ENCODE data around the gene ALCAM. TPM values are rescaled to one million over a fixed set of nuclear protein-coding genes. Genes with fewer than 3 reads are reported as not detected.

ALCAM gene
- total RNA-seq, 3 donors from 2014 or later: 20.3 to 223 (median 118) TPM

- DNase-seq (ENCODE audit: low spot score in 2 of 2): no peak
- Histone ChIP-seq H3K36me3 (no peaks in the 10 kb centered on the region), H3K9me3 (peaks cover 0 to 15% of the 10 kb centered on the region in 2 donors), H3K27ac (no peak overlapping the region), H3K27me3 (no peaks in the 10 kb centered on the region), H3K4me3 (no peak overlapping the region), H3K4me1 (no peaks in the 10 kb centered on the region)
- TF ChIP-seq CTCF (IDR thresholded peaks at IDR 0.05) (no peak), POLR2A (IDR thresholded peaks at IDR 0.05) (no peak), POLR2AphosphoS5 (IDR thresholded peaks at IDR 0.05) (no peak)
- intact Hi-C loops (cut with DNase I; ENCODE audit: low total_unique reads): no loop called here
Measured at GRCh38 chr3:105327662-105328337, 38.9 kb upstream of the ALCAM start.

GRCh38 chr3:105328338-105328730 is 38.4 kb upstream of the ALCAM start:
- Histone ChIP-seq H3K27ac (no peak overlapping the region), H3K9me3 (peaks cover 0 to 15% of the 10 kb centered on the region in 2 donors), H3K4me3 (no peak overlapping the region), H3K27me3 (no peaks in the 10 kb centered on the region), H3K36me3 (no peaks in the 10 kb centered on the region), H3K4me1 (no peaks in the 10 kb centered on the region)
- DNase-seq (ENCODE audit: low spot score in 2 of 2): no peak
- intact Hi-C loops (cut with DNase I; ENCODE audit: low total_unique reads): no loop called here
- TF ChIP-seq POLR2A (IDR thresholded peaks at IDR 0.05) (no peak), CTCF (IDR thresholded peaks at IDR 0.05) (no peak), POLR2AphosphoS5 (IDR thresholded peaks at IDR 0.05) (no peak)

- Histone ChIP-seq H3K4me3 (no peak overlapping the region), H3K4me1 (no peaks in the 10 kb centered on the region), H3K27me3 (no peaks in the 10 kb centered on the region), H3K9me3 (no peaks in the 10 kb centered on the region), H3K36me3 (no peaks in the 10 kb centered on the region), H3K27ac (no peak overlapping the region)
- TF ChIP-seq CTCF (IDR thresholded peaks at IDR 0.05) (no peak), POLR2A (IDR thresholded peaks at IDR 0.05) (no peak), POLR2AphosphoS5 (IDR thresholded peaks at IDR 0.05) (no peak)
- intact Hi-C loops (cut with DNase I; ENCODE audit: low total_unique reads): no loop called here
- DNase-seq (ENCODE audit: low spot score in 2 of 2): no peak
Measured at GRCh38 chr3:105332961-105333360, 33.7 kb upstream of the ALCAM start.

- DNase-seq (ENCODE audit: low spot score in 2 of 2): no peak
- Histone ChIP-seq H3K9me3 (no peaks in the 10 kb centered on the region), H3K4me3 (no peak overlapping the region), H3K27me3 (no peaks in the 10 kb centered on the region), H3K27ac (no peak overlapping the region), H3K4me1 (no peaks in the 10 kb centered on the region), H3K36me3 (no peaks in the 10 kb centered on the region)
- intact Hi-C loops (cut with DNase I; ENCODE audit: low total_unique reads): no loop called here
- TF ChIP-seq POLR2A (IDR thresholded peaks at IDR 0.05) (no peak), CTCF (IDR thresholded peaks at IDR 0.05) (no peak), POLR2AphosphoS5 (IDR thresholded peaks at IDR 0.05) (no peak)
Measured at GRCh38 chr3:105334138-105334882, 32.4 kb upstream of the ALCAM start.

- Histone ChIP-seq H3K27me3 (no peaks in the 10 kb centered on the region), H3K36me3 (no peaks in the 10 kb centered on the region), H3K4me3 (no peak overlapping the region), H3K9me3 (no peaks in the 10 kb centered on the region), H3K4me1 (no peaks in the 10 kb centered on the region), H3K27ac (no peak overlapping the region)
- TF ChIP-seq POLR2AphosphoS5 (IDR thresholded peaks at IDR 0.05): no peak
- TF ChIP-seq CTCF (IDR thresholded peaks at IDR 0.05): no peak
- no peak for TF ChIP-seq POLR2A (IDR thresholded peaks at IDR 0.05)
- no peak for DNase-seq (ENCODE audit: low spot score in 2 of 2)
- intact Hi-C loops (cut with DNase I; ENCODE audit: low total_unique reads): no loop called here
Measured at GRCh38 chr3:105339946-105340345, 26.8 kb upstream of the ALCAM start.
